DND-41 (cell line): ENCODE results near the gene TMEM269.

Source experiments
- ATAC-seq: fragments of 200-7000 bp; cut with Tn5 transposase; 3 replicates; pipeline ENCODE4 v1.9.1; 2021; ENCODE audit warnings: low read depth; ENCODE audit not compliant: insufficient read depth
- DNase-seq: peaks from one replicate; pipeline ENCODE4 v3.0.0-alpha.2; 2020
- H2AFZ ChIP-seq: 2 replicates; pipeline ENCODE4 v1.6.0; 2012; ENCODE audit warnings: low read depth, low read length
- H3K27ac ChIP-seq: 2 replicates; pipeline ENCODE4 v1.5.1; 2012; ENCODE audit warnings: low read length, inconsistent platforms
- H3K27me3 ChIP-seq: fragments of 200-600 bp; sonication (generic); 2 replicates; pipeline ENCODE4 v1.6.0; 2012; ENCODE audit warnings: low read length, mild to moderate bottlenecking, inconsistent platforms; ENCODE audit not compliant: insufficient read depth, poor library complexity
- H3K36me3 ChIP-seq: 2 replicates; pipeline ENCODE4 v1.5.1; 2012; ENCODE audit warnings: low read length, inconsistent platforms; ENCODE audit not compliant: insufficient read depth
- H3K4me1 ChIP-seq: 2 replicates; pipeline ENCODE4 v1.5.1; 2012; ENCODE audit warnings: mild to moderate bottlenecking, low read length; ENCODE audit not compliant: insufficient read depth
- H3K4me2 ChIP-seq: 2 replicates; pipeline ENCODE4 v1.6.0; 2012; ENCODE audit warnings: mild to moderate bottlenecking, moderate library complexity, low read length, inconsistent platforms; ENCODE audit not compliant: insufficient read depth
- H3K4me3 ChIP-seq, 2 experiments: fragments of 200-600 bp in 1 of 2; shearing (Covaris generic) in 1 of 2; 2 replicates each; pipeline ENCODE4 v1.5.1; 2012 to 2016; ENCODE audit warnings: inconsistent platforms in 2 of 2, low read length in 2 of 2, mild to moderate bottlenecking in 2 of 2, low read depth in 1 of 2, moderate library complexity in 1 of 2
- H3K79me2 ChIP-seq: 2 replicates; pipeline ENCODE4 v1.6.0; 2012; ENCODE audit warnings: low read length, inconsistent platforms; ENCODE audit not compliant: insufficient read depth
- H3K9ac ChIP-seq: 2 replicates; pipeline ENCODE4 v1.6.0; 2012; ENCODE audit warnings: low read depth, mild to moderate bottlenecking, inconsistent platforms, low read length, moderate library complexity
- H3K9me3 ChIP-seq: 2 replicates; pipeline ENCODE4 v1.5.1; 2012; ENCODE audit warnings: low read length, moderate library complexity, mild to moderate bottlenecking, inconsistent platforms; ENCODE audit not compliant: insufficient read depth, severe bottlenecking
- H4K20me1 ChIP-seq: 2 replicates; pipeline ENCODE4 v1.6.0; 2012; ENCODE audit warnings: low read length; ENCODE audit not compliant: insufficient read depth
- EZH2 ChIP-seq: IDR thresholded peaks from 3 replicates; pipeline ENCODE4 v1.6.1; 2012; ENCODE audit warnings: borderline replicate concordance, low read depth, mild to moderate bottlenecking, moderate library complexity, low read length, inconsistent platforms; ENCODE audit not compliant: severe bottlenecking
- TF ChIP-seq, protein P1 (sequence below): IDR thresholded peaks from 2 replicates; pipeline ENCODE4 v1.5.1; 2012; ENCODE audit warnings: borderline replicate concordance, low read length, moderate library complexity, mild to moderate bottlenecking; ENCODE audit not compliant: poor library complexity, severe bottlenecking; ENCODE audit errors: extremely low read depth

Gene TMEM269

DNA sequence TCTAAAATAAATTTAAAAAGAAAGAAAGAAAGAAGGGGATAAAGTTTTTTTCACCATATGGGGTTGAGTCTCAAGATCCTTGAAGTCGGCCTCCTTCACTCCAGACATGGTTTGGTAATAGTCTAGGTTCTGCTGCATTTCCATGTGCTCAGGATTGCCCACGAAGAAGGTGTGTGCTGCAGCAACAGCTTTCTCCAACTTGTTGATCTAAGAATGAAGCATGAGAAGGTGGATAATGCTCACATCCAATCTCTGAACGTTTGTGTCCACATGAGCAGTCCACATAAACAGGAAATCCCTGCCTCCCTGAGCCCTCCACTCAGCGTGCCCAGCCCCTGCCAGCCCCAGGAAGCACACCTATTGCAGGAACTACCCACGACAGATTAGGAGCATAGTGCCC lies 22.5 kb upstream of the TMEM269 start:
- Histone ChIP-seq H3K36me3 (peaks cover 34% of the 10 kb centered on the region), H3K4me3 (no peak overlapping the region), H3K9ac (no peak overlapping the region), H3K4me1 (peaks cover 16% of the 10 kb centered on the region), H3K27me3 (no peaks in the 10 kb centered on the region), H3K4me2 (no peak overlapping the region), H3K79me2 (peaks cover 36% of the 10 kb centered on the region), H3K9me3 (no peaks in the 10 kb centered on the region), H4K20me1 (no peaks in the 10 kb centered on the region; the same call in 1 of the 2 replicates), H3K27ac (0 out of 2 replicates have a peak overlapping the region, but pooled peaks have one; percentile 24), H2AFZ (no peak overlapping the region)
- ATAC-seq (no peak), DNase-seq (no peak)
- TF ChIP-seq, protein P1, sequence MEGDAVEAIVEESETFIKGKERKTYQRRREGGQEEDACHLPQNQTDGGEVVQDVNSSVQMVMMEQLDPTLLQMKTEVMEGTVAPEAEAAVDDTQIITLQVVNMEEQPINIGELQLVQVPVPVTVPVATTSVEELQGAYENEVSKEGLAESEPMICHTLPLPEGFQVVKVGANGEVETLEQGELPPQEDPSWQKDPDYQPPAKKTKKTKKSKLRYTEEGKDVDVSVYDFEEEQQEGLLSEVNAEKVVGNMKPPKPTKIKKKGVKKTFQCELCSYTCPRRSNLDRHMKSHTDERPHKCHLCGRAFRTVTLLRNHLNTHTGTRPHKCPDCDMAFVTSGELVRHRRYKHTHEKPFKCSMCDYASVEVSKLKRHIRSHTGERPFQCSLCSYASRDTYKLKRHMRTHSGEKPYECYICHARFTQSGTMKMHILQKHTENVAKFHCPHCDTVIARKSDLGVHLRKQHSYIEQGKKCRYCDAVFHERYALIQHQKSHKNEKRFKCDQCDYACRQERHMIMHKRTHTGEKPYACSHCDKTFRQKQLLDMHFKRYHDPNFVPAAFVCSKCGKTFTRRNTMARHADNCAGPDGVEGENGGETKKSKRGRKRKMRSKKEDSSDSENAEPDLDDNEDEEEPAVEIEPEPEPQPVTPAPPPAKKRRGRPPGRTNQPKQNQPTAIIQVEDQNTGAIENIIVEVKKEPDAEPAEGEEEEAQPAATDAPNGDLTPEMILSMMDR, result no peak
- no peak for TF ChIP-seq EZH2

DNA sequence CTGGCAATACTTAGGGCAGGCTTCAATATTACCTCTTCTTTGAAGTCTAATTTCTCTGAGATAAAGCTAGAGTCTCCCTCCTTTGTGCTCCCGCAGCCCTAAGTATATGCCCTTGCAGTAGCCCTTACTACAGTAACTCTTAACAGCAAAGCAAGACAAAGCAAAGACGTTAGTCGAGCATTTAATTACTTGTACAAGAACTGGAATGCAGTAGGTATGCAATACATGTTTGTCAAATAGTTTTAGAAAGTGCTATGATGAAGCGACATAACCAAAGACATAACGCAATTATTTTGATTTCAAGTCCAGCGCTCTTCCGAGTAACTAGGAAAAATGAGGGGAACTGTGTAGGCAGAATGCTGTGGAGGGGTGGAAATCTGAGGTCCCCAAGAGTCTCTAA lies 19.5 kb upstream of the TMEM269 start:
- no peaks in the 10 kb centered on the region; the same call in 1 of the 2 replicates for H4K20me1 ChIP-seq
- DNase-seq, result no peak
- H3K27ac ChIP-seq, result peak overlapping the region; percentile 21; the same call in 1 of the 2 replicates
- H3K79me2 ChIP-seq, result peaks cover 60% of the 10 kb centered on the region
- H3K27me3 ChIP-seq, result no peaks in the 10 kb centered on the region
- TF ChIP-seq, protein P1, result no peak
- TF ChIP-seq EZH2, result no peak
- peak overlapping the region; percentile 85 for H3K9ac ChIP-seq
- peaks cover 29% of the 10 kb centered on the region for H3K4me1 ChIP-seq
- H2AFZ ChIP-seq, result no peak overlapping the region
- peaks cover 9% of the 10 kb centered on the region; the same call in 1 of the 2 replicates for H3K36me3 ChIP-seq
- peak overlapping the region; percentile 40 to 75; a peak in 3 of 4 replicates for H3K4me3 ChIP-seq
- peak overlapping the region; percentile 75 for H3K4me2 ChIP-seq
- no peaks in the 10 kb centered on the region for H3K9me3 ChIP-seq
- ATAC-seq, result no peak

DNA sequence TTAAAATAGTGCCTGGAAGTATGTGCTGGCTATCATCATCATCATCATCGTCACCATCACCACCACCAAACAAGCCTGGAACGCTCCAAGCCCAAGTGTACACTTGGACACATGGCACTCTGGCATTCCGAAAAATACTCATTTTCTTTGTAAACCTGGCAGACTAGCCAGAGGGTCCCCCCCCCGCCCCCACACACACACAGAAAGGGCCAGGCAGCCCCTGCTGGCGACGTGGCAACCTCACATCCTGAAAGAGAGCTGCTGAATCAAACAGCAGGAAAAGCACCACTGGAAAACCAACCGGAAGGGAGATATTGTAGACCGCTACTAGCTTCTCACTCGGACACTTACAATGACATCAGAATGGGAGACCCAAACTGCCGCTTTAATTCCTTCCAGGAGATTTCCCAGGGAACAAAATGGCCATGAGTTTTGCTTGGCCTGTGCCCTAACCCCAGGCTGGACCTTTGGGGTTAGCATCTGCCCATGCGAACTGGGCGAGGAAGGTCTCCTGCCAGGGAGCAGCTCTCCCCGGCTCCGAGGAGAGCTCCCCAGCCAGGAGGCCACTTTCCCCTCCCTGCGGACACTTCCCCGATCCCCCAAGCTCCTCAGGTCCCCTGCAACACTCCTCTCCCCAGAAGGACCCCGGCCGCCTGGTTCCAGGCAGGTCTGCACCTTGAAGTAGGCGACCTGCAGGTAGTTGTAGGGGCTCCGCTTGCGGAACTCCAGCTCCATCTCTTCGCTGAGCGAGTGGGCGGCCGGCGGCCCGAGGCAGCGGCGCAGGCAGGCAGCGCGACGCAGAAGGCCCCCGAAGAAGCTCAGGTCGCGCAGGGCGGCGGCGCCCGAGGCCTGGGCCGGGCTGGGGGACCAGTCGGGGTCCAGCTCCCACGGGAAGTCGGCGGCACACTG lies 18.7 kb upstream of the TMEM269 start:
- H3K4me2 ChIP-seq, result peak overlapping the region; percentile 75
- H3K4me1 ChIP-seq, result peaks cover 32% of the 10 kb centered on the region
- peak; percentile 20; the same call in 2 of the 3 replicates for ATAC-seq
- peak overlapping the region; percentile 79 for H2AFZ ChIP-seq
- H3K27ac ChIP-seq, result peak overlapping the region; percentile 68
- H3K36me3 ChIP-seq, result peaks cover 9% of the 10 kb centered on the region; the same call in 1 of the 2 replicates
- no peaks in the 10 kb centered on the region; the same call in 1 of the 2 replicates for H4K20me1 ChIP-seq
- no peak for TF ChIP-seq EZH2
- TF ChIP-seq, protein P1, result peak; percentile 77
- peaks cover 61% of the 10 kb centered on the region for H3K79me2 ChIP-seq
- no peaks in the 10 kb centered on the region for H3K27me3 ChIP-seq
- H3K4me3 ChIP-seq, result peak overlapping the region; percentile 40 to 75
- no peaks in the 10 kb centered on the region for H3K9me3 ChIP-seq
- DNase-seq, result peak; percentile 58
- H3K9ac ChIP-seq, result peak overlapping the region; percentile 85
